GM19328 (cell line): ENCODE measurements around the gene PANK4.
"Not testable (repeated sequence)": the region's sequence is repeated elsewhere in the genome, so short reads cannot be mapped to it uniquely, and the experiment has no call there.

ENCODE experiments used
- ATAC-seq: cut with Tn5 transposase; IDR thresholded peaks from one replicate; pipeline ENCODE4 v1.9.1; 2021; ENCODE audit warnings: mild to moderate bottlenecking, moderate library complexity; ENCODE audit not compliant: unreplicated experiment

Gene PANK4

DNA sequence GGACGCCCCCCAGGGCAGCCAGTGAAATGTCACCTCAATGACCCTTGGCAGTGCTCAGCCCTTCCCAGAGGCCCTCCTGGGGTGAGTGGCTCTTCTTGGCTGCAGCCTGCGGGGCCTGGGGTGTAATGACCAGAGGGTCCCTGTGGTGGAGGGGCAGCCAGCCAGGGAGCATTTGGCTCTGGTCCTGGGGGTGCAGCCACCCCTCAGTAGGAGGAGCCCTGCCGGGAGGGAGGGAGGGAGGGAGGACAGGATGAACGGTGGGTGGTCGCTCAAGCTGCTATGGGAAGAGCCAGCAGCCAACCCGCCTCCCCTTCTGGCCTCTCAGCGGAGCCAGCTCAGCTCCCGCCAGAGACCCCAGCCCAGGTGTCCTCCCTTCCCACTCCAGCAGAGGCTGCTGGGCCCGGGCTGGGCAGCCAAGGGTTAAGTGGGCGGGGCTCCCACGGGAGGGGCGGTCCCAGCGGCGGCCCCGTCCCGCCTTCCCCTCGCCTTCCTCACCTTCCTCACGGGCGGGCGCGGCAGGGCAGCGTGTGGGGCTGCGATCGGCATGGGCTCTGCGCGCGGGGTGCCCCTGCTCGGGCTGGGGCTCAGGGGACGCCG, 59.3 kb downstream of the PANK4 start:
- no peak for ATAC-seq

DNA sequence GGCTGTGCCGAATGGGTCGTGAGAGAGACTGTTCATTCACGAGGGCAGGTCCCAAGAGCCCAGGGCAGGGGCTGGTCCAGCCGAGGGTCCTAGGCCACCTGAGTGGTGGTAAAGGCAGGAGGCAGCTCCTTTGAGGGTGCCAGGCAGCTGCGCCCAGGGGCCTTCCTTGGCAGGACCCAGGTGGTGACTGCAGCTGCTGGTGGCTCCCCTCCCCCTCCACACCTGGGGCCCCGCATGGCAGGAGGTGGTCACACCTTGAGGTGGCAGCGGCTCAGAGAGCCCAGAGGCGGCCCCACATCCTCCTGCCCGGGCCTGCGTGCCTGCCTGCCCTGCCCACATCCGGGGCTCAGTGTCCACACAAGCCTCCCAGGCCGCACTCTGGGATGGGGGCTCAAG, 60.1 kb downstream of the PANK4 start:
- ATAC-seq, result no peak

DNA sequence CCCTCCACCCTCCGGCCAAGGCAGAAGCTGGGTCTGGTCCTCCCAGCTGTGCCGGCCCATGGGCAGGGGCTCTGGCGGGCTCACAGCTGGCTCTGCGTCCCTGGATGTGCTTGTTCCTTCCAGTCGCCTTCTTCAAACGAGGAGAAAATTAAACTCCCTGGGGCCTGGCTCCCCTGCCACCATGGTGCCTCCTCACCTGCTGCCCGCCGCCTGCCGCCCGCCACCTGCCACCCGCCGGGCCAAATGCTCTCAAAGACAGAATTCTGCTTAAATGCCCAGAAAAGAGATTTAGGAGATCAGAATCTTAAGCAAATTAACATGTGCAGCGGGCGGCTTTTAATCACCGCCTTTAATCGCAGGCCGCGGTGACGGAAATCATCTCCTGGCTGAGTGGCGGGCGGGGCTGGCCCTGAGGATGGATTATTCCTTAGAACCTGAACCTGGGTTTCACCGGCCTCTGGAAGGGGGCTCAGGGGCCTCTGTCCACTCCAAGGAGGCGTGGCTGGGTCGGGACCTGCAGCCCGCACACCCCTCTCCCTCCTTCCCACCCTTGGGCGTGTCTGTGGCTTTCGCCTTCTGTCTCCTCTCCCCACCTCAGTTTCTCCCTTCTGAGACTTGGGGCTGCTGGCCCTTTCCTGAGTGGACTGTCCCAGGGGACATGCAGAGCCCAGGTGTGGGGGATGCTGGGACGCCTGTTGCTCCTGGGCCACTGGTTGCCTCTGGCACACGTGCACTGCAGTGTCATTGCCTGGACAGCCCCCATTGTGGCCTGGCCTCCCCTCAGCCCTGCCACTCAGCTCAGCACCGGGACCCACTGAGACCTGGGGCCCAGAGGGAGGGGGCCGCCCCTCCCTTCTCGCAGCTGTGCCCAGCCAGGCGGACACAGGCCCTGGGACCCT, 60.8 kb downstream of the PANK4 start:
- ATAC-seq, result no peak

DNA sequence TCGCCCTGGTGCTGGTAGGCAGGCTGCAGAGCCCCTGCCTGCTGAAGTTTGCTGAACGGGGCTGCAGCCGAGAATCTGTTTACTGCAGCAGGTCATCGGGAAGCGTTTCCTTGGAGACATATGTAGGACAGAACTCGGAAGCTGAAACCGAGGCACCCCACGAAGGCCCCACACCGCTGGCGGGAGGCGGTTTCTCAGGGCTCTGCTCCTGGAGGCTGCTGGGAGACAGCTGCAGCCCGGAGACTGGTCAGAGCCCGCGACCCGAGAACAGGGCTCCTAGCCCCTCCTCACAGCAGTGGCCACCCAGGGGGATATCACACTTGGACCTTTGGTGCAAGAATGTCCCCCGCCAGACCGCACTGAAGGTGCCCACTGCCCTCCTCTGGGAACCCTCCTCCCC, 63.0 kb downstream of the PANK4 start:
- no peak for ATAC-seq

DNA sequence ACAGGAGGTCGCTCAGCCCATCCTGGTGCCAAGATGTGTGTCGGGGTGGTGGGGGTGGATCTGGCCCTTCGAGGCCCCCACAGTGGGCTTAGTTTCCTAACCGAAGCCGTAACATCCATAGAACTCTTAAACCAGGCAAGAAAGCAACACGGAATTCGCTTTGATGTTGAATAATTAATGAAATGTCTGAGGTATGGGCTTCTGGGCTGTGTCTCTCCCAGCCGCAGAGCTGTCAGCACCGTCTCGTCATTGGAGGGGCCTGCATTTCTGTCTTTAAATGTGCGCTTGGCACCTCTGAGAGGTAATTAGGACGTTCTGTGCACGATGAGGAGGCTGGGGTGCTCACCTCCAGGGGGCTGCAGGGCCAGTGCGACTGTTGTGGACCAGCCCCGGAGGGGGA, 63.6 kb downstream of the PANK4 start:
- ATAC-seq, result no peak

DNA sequence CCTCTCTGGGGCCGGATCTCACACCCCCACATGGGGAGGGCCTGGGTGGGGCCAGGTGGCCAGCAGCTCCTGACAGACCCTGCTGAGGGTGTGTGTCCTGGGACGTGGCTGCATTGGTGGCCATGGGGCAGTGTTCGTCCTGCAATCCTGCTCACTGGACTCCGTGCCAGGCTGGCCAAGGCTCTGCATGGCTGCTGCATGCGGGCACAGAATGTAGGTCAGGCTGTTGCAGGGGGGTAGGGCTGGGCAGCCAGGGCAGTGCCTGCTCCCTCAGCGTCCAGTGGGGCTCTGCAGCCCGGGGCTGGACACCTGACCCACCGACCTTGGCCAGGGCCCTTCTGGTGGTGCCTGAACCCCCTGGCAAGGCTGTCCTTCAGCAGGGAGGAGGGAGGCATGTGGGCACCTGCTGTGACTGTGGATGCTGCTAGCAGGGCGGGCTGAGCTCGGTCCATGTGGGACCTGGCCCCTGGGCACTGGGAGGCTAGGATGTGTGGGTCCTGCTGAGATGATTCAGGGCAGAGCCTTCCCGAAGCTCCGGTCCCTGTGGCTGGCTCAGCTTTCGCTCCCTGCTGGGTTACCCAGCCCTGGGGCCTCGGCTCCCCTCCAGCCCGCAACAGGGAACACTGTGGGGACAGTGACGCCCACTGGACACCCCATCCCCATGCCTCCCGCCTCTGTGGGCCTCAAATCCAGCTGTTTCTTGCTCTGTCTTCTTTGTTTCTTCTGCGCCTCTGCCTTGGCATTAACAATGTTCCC, 65.2 kb downstream of the PANK4 start:
- ATAC-seq, result no peak

DNA sequence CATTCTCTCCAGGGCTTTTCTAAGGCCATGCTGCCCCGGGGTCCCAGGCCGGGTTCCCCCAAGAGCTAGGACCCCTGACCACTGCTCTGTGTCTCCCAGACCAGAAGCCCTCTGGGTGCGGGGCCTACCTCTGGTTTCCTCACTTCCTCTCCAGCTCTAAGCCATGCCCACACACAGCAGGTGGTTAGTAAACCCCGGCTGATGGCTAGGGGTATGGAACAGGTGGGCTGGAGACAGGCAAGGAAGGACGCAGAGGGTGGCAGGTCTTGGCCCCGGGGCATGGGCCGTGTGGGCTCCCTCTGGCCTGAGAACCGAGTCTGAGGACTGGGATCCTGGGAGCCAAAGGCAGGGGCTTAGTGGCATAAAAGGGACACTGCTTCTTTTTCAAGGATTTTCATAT, 66.2 kb downstream of the PANK4 start:
- ATAC-seq, result no peak

DNA sequence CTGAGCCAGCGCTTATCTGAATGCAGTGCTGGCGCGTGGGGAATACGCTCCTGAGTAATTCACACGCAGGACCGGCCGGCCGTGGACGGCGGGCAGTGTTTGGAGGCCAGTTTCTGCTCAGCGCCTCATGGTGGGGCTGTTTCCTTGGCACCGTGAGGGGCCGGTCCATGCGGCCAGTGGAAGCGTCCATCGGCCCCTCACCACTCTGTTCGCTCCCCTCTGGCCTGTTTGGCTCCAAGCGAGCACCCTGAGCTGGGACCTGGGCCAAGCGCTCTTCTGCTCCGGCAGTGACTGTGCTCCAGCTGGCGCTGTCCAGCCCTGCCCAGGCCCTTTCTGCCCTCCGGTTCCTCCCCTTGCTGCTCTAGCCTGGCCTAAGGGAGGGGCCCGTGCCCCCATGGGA, 66.6 kb downstream of the PANK4 start:
- ATAC-seq, result no peak

DNA sequence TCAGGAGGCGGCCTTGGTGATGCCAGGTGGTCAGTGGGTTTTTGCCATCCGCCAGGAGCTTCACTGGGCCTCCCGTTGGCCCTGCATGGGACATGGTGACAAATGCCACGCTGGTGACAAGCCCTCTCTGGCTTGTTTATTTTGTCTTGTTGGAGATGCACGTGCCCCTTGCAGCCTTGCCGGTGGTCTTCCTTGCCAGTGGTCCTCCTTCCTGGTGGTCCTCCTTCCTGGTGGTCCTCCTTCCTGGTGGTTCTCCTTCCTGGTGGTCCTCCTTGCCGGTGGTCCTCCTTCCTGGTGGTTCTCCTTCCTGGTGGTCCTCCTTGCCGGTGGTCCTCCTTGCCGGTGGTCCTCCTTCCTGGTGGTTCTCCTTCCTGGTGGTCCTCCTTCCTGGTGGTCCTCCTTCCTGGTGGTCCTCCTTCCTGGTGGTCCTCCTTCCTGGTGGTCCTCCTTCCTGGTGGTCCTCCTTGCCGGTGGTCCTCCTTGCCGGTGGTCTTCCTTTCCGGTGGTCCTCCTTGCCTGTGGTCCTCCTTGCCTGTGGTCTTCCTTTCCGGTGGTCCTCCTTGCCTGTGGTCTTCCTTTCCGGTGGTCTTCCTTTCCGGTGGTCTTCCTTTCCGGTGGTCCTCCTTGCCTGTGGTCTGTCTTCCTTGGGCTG, 67.2 kb downstream of the PANK4 start:
- ATAC-seq, result not testable (repeated sequence)

DNA sequence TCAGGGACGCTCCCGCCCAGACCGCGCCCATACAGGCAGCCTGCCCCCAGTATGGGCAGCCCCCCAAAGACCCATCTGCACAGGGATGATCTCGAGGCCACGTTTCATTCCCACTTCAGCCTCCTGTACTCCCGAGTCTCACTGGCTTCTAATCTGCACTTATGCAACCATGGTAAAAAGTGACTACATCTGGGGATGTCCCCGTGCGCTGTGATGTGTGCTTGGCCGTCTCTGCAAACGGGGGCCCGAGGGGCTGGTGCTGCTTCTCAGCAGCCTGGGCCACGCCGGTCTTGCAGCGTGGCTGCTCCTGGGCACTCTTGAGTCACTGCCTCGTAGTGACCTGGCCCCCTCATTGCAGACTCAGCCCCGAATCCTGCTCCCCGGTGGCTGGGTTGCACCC, 67.7 kb downstream of the PANK4 start:
- ATAC-seq, result no peak
